ENCODE measurements around the gene CLDN4. TPM values are rescaled to one million over a fixed set of nuclear protein-coding genes. Genes with fewer than 3 reads are reported as not detected.

Gene CLDN4
- total and polyA plus RNA-seq, 8 donors = 2.4 to 523 (median 18.9) TPM; not detected in 1

GRCh38 chr7:73827567-73828106 is 3.2 kb upstream of the CLDN4 start:
- intact Hi-C loops (cut with DNase I; ENCODE audit: low total_unique reads) = no loop called here
- Histone ChIP-seq H3K27me3 (peaks cover 0 to 39% (median 10%) of the 10 kb centered on the region in 3 donors), H3K9me3 (no peaks in the 10 kb centered on the region), H3K4me1 (peaks cover 20 to 69% (median 56%) of the 10 kb centered on the region in 4 donors), H3K36me3 (no peaks in the 10 kb centered on the region), H3K4me3 (no peak overlapping the region), H3K27ac (peak overlapping the region; percentile 44 to 80 (median 71))
- 12 to 25% (median 15%) methylated on average over 8 to 11 of the region's 11 CpGs for WGBS, 5 donors
- TF ChIP-seq EP300 (IDR thresholded peaks at IDR 0.05) (no peak), POLR2A (IDR thresholded peaks at IDR 0.05) (no peak), POLR2AphosphoS5 (IDR thresholded peaks at IDR 0.05) (no peak), CTCF (IDR thresholded peaks at IDR 0.05) (no peak)
- DNase-seq = peak; percentile 89 to 93

DNA sequence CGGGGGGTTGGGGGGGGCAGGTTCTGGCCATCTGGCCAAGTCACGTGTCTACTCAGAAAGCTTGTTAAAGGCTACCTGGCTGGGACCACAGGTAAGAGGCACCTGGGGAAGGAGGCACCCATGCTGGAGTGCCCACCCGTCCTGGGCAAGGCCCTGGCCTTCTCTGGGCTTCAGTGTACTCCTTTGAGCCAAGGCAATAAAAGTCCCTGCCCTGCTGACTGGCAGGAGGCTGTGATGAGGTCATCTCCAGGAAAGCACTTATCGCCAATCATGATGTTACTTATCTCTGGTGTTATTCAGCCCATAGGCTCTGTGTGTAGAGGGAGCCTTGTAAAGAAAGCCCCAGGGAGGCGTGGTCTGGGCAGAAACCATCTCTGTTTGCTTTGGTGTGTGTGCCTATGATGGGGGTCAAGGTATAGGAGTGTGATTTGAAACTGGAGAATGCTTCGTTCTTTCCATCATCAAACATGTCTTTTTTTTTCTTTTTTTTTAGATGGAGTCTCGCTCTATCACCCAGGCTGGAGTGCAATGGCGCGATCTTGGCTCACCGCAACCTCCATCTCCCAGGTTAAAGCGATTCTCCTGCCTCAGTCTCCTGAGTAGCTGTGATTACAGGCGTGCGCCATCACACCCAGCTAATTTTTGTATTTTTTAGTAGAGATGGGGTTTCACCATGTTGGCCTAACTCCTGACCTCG is 2.5 kb upstream of the CLDN4 start:
- Histone ChIP-seq H3K9me3 (no peaks in the 10 kb centered on the region), H3K4me1 (peaks cover 20 to 69% (median 62%) of the 10 kb centered on the region in 4 donors), H3K27me3 (peaks cover 0 to 45% (median 10%) of the 10 kb centered on the region in 3 donors), H3K36me3 (no peaks in the 10 kb centered on the region), H3K4me3 (no peak overlapping the region), H3K27ac (peak overlapping the region; percentile 59 to 80 (median 71))
- 35 to 61% (median 41%) methylated on average over 12 to 14 of the region's 14 CpGs for WGBS, 5 donors
- TF ChIP-seq POLR2A (IDR thresholded peaks at IDR 0.05) (no peak), POLR2AphosphoS5 (IDR thresholded peaks at IDR 0.05) (peak in 1 of 3 donors; percentile 61)
- DNase-seq = peak; percentile 63 to 92
- intact Hi-C loops (cut with DNase I; ENCODE audit: low total_unique reads) = no loop called here

GRCh38 chr7:73828972-73829371 is 1.8 kb upstream of the CLDN4 start:
- Histone ChIP-seq H3K4me3 (no peak overlapping the region), H3K27me3 (peaks cover 0 to 52% (median 10%) of the 10 kb centered on the region in 3 donors), H3K27ac (peak overlapping the region in 4 of 5 donors; percentile 59 to 80 (median 72)), H3K4me1 (peaks cover 20 to 69% (median 64%) of the 10 kb centered on the region in 4 donors), H3K36me3 (no peaks in the 10 kb centered on the region), H3K9me3 (no peaks in the 10 kb centered on the region)
- WGBS, 5 donors = 80 to 89% (median 87%) methylated on average over 5 of the region's 5 CpGs
- no peak for TF ChIP-seq CTCF (IDR thresholded peaks at IDR 0.05)
- no peak for TF ChIP-seq POLR2A (IDR thresholded peaks at IDR 0.05)
- no peak for TF ChIP-seq POLR2AphosphoS5 (IDR thresholded peaks at IDR 0.05)
- TF ChIP-seq EP300 (IDR thresholded peaks at IDR 0.05) = no peak
- intact Hi-C loops (cut with DNase I; ENCODE audit: low total_unique reads) = no loop called here
- DNase-seq = no peak

DNA sequence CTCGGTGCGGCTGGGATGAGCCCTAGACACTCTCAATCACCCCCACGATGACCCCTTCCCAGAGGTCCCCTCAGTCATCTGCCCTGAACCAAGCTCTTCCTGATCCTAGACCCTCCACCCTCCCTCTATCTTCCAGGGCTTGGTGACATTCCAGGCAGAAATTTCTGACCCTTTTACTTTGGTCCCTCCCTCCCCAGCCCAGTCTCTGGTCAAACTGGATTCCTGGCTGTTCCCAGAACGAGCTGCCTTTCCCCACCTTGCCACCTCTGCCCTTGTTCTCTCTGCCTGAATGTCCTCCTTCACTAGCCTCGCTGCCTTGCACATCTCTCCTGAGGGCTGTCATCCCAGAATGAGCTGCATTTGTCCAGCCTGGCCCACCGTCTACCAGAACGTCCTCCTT is 1.3 kb upstream of the CLDN4 start:
- TF ChIP-seq POLR2AphosphoS5 (IDR thresholded peaks at IDR 0.05) (no peak), POLR2A (IDR thresholded peaks at IDR 0.05) (no peak), EP300 (IDR thresholded peaks at IDR 0.05) (no peak), CTCF (IDR thresholded peaks at IDR 0.05) (no peak)
- H3K27ac ChIP-seq = peak overlapping the region in 2 of 5 donors; percentile 71 to 86
- intact Hi-C loops (cut with DNase I; ENCODE audit: low total_unique reads) = no loop called here
- peak in 1 of 2 donors; percentile 73 for DNase-seq
- H3K9me3 ChIP-seq = no peaks in the 10 kb centered on the region
- H3K4me3 ChIP-seq = no peak overlapping the region
- 32 to 57% (median 36%) methylated on average over 5 to 7 of the region's 7 CpGs for WGBS, 5 donors
- H3K27me3 ChIP-seq = peaks cover 0 to 58% (median 10%) of the 10 kb centered on the region in 3 donors
- peaks cover 20 to 69% (median 64%) of the 10 kb centered on the region in 4 donors for H3K4me1 ChIP-seq
- H3K36me3 ChIP-seq = no peaks in the 10 kb centered on the region

Measured in stomach (tissue), 9 donors.